Measurements from ENCODE around the gene OTOG.
A peak's percentile ranks its signal among the peaks of the same experiment; 100 is the strongest.

DNA sequence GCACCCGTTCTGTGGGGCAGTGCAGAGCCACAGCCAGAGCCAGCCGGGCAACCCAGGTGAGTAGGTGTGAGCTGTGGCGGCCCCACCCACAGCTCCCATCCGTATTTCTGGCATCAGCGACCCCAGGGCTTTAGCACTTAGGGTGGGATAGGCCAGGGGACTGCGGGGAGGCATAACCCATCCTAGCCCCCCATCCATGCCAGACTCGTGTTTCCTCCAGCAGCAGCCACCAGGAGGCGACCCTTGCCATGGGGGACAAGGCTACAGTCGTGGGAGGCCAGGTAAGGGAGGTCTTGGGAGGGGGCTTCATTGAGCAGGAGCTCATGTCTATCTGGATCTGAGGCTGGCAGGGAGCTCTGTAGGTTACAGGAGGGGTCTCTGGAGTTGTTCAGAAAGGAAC is 873 bp downstream of the OTOG start:
- TF ChIP-seq CTCF (IDR thresholded peaks at IDR 0.05), result peak; percentile 46
- TF ChIP-seq ZFX (IDR thresholded peaks at IDR 0.05; ENCODE audit: borderline replicate concordance), result no peak

Data from 22Rv1 (cell line).